HG02870 (cell line): ENCODE measurements around the gene ZFP36.
"Not testable (repeated sequence)": the region's sequence is repeated elsewhere in the genome, so short reads cannot be mapped to it uniquely, and the experiment has no call there.

Source experiments
- ATAC-seq: cut with Tn5 transposase; IDR thresholded peaks from one replicate; pipeline ENCODE4 v1.9.1; 2021; ENCODE audit warnings: mild to moderate bottlenecking, moderate library complexity; ENCODE audit not compliant: unreplicated experiment

The ZFP36 gene, protein sequence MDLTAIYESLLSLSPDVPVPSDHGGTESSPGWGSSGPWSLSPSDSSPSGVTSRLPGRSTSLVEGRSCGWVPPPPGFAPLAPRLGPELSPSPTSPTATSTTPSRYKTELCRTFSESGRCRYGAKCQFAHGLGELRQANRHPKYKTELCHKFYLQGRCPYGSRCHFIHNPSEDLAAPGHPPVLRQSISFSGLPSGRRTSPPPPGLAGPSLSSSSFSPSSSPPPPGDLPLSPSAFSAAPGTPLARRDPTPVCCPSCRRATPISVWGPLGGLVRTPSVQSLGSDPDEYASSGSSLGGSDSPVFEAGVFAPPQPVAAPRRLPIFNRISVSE

DNA sequence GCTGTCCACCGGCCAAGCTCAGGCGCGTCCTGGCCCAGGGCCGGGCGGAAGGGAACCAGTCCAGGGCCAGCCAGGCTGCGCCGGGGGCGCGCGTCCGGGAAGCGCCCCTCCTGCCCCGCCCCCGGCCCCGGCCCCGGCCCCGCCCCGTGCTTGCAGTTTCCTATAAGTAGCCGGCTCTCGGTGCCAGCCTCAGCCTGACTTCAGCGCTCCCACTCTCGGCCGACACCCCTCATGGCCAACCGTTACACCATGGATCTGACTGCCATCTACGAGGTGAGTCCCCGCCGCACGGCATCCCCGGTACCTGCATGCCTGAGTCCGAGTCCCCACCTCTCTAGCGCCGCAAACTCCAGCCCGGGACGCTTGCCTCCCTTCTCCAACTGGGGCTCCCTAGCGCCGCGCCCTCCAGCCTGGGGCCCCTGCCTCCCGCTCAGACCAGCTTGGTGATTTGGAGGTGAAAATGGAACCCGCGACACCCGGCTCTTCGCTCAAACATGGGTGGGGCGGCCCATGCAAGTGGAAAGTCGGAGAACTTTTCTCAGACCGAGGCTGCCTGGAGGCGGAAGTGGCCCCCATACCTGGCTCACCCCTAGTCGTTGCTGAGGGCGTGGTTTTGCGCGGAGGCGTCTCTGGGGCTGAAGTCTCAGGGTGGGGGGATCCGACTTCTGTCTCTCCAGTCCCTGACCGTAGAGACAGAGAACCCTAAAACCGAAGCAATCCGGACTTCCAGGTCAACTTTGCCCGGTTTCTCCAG lies at the start of gene ZFP36:
ZFP36 (plus strand) TSS at position 192 of the 754 bp plus-strand sequence; CDS start at position 250, 58 bp downstream.
- ATAC-seq, result no peak

DNA sequence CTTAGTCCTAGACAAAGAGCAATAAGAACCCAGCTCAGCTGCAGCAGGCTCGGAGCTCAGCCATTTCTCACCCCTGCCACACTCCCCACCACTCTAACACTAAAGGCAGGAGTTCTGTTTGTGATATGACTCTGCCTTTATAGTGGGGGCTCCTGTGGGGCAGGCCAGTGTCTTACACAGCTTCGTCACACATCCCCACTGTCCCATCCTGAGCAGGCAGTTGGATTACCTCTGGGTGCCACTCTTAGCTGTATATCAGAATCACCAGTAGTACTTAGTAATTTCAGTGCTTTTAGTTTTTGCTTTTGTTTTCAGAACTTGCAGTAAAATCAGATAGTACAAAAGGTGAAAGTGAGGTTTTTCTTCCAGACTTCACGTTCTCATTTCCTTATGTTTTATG lies 47.6 kb upstream of the ZFP36 start:
- no peak for ATAC-seq

DNA sequence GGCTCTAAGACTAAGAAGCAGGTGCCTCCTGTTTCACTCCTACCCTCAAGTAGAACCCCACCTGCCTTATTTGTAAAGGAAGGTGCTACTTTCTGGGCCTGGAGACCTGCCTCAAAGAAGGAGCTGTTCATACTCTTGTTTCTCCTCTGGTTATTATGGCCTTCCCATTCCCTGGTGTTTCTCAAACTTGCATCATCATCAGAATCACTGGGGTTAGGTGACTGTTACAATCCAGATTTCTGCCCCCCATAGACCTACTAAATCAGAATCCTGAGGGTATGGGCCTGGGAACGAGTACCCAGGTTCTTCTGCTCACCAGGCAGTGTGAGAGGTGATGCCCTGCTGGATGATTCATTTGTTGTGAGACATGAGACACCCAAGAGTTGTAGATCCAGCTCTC lies 46.0 kb upstream of the ZFP36 start:
- no peak for ATAC-seq

DNA sequence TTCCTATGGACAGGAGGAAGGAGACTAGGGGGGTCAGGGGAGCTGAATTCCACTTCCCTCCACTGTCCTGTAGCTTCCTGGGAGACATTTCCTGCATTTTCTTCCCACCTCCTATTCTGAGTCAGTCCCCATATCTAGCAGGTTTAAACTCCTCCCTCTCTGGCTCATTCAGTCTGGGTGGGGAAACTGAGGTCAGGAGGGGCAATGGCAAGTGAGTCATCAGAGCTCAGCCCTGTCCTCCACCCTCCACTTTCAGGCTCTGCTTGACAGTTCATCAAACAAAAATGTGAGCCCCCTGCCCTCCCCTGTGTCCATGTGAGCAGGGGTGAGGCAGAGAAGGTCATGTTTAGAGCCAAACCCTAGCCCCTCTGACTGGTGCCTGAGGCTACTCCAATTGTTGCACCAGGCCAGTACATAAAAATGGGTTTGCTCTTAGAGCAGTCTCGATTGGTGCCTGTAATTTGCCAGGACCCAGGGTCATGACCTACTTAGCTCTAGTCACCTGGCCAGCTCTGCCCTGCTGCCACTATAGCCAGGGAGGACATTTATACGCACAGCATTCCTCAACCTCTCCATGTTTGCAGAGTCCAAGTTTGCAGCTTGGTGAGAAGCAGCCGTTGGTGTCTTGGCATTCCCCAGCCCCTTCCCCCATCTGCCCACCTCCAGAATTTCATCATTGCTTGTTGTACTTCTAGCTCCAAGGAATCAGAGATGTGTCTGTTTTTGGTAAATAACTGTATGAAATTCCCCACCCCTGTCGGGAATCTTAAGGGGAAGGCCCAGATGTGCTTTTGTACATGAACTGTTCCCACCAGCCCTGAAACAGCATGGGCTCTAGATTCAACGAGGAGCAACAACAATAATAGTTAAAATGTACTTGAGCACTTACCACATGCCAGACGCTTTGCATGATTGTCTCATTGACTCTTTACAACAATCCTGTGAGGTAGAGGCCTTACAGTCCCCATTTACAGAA lies 43.7 kb upstream of the ZFP36 start:
- no peak for ATAC-seq

DNA sequence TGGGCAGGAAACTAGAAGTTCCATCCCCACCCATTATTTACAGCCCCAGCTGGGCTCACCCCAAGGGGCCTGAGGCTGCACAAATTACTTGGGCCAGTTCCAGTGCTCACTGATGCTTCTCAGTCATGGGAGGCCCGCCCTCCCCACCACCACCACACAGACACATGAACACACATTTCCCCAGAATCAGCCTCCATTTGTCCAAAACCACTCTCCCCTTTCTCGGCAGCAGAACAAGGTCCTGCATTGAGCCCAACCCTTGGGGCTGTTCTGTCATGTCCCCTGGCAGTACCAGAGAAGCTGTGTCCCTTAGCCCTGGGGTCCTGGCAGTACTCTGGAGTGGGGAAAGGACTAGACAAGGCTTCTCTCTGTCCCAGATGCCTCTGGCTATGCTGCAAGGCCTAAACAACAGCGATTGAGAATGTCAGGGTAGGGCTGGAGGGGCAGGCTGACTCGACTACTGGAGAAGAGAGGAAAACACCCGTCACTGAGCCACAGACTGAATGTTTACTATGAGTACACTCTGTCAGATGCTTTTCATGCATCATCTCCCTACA lies 42.7 kb upstream of the ZFP36 start:
- ATAC-seq, result no peak

DNA sequence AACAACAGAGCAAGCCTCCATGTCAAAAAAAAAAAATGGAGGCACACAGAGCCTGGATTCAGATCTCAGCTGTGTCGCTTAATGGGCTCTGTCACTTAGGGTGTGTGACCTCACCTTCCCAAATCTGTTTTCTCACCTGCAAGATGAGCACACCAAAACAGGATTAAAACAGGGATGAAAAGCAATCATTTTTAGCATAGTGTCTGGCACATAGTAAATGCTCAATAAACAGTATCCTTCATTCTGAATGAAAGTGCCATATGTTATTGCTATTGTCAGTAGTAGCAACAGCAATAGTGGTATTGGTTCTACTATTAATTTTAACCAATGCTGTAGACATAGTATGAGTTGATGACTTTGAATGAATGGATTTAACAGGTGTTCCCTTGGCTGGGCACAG lies 41.1 kb upstream of the ZFP36 start:
- no peak for ATAC-seq

DNA sequence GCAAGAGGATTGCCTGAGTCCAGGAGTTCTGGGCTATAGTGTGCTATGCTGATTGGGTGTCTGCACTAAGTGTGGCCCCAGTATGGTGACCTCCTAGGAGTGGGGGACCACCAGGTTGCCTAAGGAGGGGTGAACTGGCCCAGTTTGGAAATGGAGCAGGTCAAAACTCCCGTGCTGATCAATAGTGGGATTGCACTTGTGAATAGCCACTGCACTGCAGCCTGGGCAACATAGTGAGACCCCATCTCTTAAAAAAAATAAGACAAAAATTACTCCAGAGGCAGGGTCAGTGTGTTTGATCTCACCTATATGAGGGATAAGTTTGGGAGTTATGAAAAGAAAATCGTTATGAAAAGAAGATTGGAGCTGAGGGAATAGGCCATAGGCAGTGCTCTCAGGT lies 37.4 kb upstream of the ZFP36 start:
- no peak for ATAC-seq

DNA sequence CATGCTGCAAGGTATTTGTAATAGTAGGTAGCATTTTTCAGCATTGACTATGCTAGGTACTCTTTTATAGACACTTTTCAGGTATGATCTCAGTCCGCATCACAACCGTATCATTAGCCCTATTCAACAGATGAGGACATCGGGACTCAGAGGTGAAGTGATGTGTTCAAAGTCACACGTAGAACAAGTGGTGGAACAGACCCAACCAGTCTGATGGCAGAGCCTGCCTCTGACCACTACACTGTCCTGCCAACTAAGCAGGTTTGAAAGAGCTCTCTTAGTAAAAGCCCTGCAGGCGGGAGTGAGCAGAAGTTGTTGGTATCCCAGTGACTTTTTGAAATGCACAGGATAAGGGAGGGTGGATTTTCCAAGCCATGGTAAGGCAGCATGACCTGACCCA lies 35.9 kb upstream of the ZFP36 start:
- no peak for ATAC-seq

DNA sequence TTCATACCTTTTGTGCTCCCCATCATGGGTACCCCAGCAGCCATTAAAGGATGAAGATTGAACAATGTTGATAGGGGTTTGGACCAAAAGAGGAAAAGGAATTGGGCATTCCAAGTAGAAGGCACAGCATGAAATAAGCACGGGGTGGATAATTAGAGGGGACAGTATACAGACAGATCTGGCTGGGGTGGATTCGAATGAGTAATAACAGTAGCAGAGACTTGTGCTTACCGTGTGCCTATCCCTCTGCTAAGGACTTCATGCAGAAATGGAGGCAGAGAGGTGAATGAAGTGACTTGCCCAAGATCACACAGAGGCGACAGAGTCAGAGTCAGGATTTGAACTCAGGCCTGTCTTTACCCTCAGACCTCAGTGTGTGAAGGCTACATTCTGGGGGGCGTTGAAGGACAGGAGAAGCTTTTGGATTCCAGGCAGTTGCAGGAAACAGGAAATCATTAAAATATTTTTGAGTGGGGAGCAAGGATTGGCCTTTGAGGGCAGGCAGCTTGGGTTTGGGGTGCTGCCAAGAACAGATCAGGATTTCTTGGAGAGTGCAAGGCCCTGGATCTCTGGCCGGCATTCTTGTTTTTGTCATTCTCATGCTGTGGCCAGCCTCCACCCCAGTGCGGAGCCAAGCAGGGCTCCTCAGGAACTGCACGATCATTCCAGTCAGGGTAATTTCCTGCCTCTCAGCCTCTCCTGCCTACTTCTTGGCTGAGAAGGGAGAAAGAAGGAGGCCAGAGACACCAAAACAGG lies 34.4 kb upstream of the ZFP36 start:
- no peak for ATAC-seq

DNA sequence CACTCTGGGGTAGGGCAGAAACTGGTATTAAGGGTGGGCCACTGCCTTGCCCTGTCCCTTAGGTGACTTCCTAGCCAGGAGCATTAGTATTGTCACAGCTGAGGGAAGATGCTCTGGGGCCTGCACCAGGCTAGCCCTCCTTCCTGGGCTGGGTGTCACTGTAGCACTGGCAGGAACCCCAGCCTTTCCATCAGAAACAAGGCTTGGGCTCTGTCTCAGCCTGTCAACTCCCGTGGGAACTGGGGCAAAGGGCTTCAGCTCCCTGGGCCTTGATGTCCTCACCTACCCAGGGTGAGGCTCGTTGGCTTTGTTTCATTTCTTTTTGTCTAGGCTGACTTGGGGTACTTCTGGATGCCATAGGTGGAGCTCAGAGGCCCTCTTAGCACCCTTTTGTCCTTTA lies 33.7 kb upstream of the ZFP36 start:
- no peak for ATAC-seq

DNA sequence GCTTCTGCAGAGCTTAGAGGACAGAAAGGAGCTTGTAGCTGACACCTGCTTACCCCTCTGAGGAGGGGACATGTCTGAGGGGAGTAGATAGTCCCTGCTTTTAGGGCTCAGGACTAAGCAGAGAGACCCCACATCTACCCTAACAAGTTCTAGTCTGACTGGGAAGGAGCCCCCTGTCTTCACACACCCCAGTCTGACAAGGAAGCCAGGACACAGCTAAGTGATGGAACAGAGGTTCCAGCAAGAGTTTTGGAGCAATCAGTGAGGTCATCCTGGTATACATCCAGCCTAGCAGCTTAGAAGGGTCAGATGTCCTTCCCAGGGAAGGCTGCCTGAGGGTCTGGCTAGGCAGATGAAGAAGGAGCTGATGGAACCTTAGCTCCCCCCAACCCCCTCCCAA lies 30.7 kb upstream of the ZFP36 start:
- no peak for ATAC-seq

DNA sequence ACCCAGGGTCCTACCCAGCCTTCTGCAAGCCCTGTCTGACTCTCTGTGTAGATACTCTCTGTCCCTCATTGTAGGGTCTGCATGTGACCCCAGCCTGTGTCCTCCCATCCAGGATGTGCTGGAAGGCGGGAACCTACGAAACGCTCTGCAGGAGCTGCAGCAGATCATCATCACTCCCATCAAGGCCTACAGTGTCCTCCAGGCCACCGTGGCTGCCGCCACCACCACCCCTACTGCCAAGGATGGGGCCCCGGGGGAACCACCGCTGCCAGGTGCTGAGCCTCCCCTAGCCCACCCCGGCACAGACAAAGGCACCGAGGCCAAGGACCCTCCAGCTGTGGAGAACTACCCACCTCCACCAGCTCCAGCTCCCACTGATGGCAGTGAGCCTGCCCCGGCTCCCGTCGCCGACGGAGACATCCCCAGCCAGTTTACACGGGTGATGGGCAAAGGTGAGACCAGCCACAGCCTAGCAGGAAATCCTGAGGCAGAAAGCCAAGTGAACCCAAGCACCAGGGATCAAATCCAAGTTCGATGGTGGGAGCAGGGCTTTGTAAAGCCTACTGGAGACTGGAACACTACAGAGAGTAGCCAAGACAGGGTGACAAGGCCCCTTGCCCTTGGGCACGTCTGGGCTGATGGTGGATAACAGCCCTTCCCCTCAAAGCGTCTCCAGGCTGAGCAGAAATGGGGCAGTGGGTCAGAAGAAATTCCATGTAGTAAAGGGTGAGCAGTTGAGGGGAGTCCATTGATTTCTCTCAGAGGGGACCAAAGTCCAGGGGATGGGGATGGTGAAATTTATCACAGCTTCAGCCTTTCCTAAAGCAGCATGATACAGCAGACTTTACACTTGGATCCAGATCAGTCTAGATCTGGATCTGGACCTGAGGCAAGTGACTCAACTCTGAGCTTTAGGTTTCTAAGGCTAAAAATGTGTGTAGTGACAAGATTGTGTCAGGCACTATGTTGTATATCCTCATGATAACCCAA lies 29.0 kb upstream of the ZFP36 start:
- ATAC-seq, result no peak

DNA sequence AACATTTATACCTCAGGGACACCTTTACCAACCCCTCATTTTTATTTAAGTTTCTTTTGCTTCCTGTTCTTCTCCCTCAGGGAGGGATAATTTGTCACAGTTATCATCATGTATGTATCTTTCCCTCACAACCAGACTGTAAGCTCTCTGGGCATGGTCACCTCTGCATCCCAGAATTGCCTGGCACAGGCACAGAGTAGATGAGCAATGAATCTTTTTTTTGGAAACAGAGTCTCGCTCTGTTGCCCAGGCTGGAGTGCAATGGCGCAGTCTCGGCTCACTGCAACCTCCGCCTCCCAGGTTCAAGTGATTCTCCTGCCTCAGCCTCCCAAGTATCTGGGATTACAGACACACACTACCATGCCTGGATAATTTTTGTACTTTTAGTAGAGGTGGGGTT lies 27.3 kb upstream of the ZFP36 start:
- not testable (repeated sequence) for ATAC-seq

DNA sequence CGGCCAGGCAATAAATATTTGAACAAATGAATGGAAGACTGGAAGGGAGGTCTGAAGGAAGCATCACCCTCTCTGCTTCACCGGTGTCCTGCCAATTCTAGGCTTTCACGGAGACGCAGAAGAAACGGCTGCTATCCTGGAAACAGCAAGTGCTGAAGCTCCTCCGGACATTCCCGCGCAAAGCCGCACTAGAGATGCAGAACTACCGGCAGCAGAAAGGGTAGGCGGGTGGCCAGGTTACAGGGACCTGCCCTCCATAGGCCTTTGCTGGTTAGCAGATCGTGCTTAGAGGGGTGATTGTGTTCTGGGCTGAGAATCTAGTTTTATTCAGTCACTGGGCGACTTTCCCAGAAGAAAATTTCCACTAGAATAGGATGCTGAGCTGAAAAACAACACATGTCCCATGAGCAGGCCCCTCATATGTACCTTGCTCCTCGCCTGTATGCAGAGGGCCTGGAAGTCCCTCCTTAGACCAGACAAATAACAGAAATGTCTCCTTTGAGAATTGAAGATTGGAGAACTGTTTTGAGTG lies 26.7 kb upstream of the ZFP36 start:
- no peak for ATAC-seq

DNA sequence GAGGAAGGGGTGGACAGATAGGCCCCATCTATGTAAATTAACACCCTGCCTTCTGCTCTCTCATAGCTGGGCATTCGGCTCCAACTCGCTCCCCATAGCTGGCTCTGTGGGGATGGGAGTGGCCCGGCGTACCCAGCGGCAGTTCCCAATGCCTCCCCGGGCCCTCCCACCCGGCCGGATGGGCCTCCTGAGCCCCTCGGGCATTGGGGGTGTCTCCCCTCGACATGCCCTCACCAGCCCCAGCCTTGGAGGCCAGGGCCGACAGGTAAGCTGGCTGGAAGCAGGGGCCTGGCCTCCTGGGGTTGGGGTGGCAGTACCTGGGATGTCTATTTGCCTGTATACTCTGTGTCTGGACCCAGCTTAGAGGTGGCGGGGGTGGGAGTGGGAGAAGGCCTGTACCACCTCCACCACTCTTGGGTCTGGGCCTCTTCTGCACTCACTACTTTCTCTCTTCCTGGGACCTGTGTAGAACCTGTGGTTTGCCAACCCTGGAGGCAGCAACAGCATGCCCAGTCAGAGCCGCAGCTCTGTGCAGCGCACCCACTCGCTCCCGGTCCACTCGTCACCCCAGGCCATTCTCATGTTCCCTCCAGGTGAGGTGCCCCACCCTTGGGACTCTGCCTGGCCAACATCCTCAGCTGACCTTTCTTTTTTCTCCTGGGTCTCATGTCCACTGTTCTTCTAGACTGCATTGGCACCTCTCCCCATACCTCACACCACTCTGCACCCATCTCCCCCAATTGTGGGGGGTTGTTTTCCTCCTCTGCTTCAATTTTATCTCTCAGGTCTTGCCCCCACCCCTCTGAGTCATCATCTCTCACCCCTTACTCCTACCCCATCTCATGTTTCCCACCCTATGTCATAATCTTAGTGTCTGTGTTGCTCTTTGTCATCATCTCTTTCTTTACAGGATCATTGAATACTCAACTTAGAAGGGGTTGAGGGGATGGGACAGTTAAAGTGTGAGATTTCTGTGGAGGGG lies 25.8 kb upstream of the ZFP36 start:
- ATAC-seq, result no peak

DNA sequence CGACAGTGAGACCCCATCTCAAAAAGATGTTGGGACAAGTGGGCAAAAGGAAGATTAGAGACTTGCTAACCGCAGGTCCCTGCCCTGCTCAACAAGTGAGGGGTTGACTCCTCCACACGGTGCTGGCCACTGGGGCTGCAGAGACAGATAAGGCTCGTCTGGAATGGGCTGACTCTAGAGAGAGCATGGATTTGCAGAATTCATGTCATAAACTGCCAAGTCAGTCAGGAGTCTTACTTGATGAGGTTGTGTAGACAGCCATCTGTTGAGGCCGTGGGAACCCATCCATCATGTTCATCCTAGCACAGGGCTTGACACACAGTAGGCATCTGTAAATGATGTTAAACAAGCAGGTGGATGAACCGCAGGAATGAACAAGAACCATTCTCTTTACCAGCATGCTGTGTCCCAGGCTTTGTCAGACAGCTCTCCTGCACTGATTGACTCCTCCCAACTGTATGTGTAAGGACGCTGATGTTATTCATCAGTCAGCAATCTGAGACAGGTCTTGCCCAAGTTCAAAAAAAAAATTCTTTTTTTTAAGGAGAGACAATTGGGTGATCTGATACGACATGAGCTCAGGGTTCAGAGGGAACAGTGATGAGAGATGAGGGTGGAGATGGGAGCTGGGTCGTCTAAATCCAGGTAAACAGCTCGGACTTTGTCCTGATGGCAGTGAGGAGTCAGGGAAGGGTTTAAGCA lies 24.6 kb upstream of the ZFP36 start:
- no peak for ATAC-seq
